CD4-positive, alpha-beta T cell treated with Interferon alpha-2 for 1 hour (primary cell): ENCODE results near the gene MYO5B.

Experiments
- DNase-seq, 2 donors: peaks; one replicate each; pipeline ENCODE4 v3.0.0-alpha.2; 2020 to 2022

Gene MYO5B

DNA sequence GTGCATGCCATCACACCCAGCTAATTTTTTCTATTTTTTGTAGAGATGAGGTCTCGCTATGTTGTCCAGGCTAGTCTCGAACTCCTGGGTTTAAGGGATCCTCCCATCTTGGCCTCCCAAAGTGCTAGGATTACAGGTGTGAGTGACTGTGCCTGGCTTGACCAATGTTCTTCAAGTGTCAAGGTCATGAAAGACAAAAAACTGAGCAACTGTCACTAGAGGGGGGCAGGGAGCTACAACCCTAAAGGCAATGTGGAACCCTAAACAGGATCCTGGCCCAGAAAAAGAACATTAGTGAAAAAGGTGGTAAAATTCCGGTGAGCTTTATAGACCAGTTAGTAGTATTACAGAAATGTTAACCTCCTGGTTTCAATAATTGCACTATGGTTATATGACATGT is 7.3 kb downstream of the MYO5B start:
- DNase-seq, result no peak

DNA sequence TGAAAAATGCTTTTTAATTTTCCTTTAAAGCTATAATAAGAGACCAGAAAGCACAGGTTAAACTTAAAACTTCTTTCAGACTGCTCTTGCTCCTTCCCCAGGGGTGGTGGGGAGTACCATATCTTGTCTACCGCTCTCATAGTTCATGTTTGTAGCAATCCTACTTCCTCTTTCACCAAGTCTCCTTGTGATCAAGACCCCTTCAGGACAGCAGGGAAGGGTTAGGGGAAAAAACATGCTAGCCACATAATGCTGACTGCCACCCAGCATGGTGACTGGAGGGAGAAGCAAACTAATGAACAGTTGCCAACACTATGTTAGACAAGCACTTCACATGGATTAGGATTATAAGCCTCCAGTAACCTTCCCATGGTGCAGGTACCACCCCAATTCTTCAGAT is 8.6 kb downstream of the MYO5B start:
- DNase-seq, result no peak

DNA sequence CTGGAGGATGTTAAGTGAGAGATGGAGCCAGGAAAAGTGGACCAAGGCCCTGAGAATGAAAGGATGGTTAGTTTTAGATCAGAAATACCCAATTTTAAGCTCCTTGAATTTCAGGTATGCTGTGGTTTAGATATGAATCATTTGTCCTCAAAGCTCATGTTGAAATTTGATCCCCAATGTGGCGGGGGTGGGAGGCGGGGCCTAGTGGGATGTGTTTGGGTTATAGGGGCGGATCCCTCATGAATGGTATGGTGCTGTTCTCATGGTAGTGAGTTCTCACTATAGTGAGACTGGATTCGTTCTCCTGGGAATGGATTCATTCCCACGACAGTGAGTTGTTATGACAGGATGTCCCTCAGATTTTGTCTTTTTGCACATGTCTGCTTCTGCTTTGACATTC is 11.4 kb downstream of the MYO5B start:
- DNase-seq, result no peak

DNA sequence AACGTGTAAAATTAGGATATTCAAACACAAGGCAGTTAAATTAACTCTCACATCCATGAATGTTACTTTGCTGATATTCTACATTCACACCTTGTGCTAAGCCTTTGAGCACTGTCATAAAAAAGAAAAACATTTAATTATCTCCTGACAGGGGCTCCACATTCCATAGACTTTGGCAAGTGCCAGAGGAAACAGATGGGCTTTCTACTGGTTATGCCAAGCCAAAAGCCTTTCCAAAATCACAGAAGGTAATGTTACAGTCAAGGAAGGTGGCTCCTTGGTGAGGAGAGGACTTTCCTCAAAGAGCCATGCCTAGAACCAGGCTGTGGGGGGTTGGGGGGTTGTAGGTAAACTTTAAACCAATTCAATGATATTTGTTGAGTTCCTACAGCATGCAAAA is 12.4 kb downstream of the MYO5B start:
- DNase-seq, result no peak

DNA sequence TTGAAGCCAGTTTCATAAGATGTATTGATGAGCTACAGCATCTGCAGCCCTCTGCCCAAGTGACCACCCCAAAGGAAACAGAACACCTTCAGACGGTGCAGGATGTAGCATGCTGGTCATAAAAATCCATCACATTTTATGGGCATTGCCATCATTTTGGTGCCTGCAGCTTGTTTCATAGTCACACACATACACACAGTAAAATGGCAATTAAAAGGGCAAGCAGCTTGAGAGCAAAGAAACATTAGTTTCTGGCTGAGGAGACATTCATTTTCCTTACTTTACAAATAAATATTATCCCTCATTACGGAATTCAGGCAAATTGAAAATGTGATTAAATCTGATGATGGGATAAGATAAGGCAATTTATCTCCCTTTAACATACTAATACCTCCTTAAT is 13.4 kb downstream of the MYO5B start:
- DNase-seq, result no peak

DNA sequence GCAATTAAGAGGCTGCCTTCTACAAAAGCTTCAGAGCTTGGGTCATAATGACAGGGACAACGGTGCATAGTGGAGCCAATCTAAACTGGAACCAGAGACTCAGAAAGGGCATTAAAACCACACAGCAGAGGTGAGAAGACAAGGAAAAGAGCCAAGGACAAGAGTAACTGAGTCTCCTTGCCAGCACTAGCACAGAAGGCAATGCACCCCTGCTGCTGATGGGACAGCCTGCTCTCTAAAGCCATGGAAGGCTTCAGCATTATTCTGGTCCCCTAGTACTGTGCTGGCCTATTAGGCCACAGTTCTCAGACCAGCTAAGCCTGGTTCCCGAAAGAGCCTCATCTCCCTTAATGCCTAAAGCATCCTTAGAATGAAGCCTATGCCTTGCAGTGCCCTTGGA is 15.5 kb downstream of the MYO5B start:
- DNase-seq, result no peak

DNA sequence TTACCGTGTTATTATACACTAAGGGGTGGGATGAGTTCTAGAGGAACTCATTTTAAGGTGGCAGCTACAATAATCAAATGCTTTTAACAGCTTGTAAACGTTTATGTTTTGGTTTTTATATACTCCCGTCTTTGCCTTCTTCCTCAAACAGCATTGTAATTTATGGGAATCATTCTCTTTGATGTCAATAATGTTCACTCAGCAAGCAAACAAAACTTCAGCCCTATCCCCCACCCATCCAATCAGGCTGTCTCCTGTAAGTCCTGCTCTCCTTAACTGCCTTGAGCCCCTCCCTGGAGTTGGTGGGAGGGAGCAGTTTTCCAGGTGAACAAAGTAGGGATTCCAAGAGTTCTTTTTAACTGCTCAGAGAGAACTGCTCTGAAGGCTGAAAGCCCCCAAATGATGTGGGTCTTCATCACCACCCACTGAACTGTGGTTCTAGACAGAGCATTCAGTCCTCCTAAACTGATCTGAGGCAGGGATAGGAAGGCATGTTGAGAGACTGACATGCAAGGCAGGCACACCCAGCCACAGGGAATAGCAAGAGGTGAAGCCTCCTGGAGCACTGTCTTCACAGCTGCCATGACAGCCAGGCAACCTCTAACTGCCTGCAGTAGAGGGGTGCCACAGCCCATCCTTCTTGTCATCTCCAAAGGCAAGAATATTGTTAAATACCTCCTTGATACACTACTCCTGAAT is 17.5 kb downstream of the MYO5B start:
- DNase-seq, result no peak

DNA sequence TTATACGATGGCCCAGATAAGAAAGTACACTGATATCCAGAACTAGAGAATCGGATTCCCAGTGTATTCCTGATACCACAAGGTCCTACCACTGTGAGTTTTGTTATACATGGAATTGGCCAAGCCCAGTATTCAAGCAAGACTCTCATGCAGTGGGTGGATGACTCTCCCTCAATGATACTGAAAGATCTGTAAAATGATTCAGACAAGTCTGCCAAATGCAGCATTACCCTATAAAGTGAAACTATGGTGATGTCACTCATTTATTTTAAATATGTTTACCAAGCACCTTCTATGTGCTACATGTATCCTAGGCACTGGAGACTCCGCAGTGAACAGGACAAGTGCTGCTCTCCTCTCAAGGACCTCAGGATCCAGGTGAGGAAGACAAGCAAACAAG is 22.6 kb downstream of the MYO5B start:
- DNase-seq, result no peak

DNA sequence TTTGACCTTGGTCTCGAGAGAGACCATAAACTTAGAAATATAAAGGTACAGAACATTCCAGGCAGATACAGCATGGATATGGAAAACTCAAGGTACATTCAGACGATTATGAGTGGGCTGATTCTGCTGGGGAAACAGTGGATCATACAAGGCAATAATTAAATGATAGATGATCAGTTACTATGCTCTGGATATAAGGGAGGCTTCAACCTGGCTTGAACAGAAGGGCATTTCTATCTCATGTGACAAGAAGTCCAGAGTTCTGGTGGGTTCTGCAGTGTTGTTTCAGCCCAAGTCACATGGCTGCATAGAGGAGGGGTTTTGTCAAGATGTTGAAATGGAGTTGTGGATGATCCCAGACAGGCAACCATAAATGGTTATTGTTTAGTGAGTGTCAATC is 23.5 kb downstream of the MYO5B start:
- DNase-seq, result no peak

DNA sequence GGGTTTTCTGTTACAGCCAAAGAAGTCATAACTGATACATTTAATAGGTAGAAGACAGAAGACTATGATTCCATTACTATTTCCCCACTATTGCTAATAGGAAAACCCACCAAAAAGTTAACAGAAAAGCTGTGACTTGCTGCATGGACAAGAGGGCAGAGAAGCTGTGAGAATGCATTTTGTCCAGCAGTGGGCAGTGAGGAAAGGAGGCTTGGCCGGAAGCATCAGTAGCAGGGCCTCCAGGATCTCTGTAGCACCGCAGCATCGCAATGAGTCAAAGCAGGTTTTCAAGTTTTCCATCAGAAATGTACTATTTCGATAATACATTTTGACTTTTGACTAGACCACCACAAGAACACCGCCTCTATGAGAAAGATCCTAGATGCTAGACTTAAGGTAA is 24.9 kb downstream of the MYO5B start:
- DNase-seq, result no peak

DNA sequence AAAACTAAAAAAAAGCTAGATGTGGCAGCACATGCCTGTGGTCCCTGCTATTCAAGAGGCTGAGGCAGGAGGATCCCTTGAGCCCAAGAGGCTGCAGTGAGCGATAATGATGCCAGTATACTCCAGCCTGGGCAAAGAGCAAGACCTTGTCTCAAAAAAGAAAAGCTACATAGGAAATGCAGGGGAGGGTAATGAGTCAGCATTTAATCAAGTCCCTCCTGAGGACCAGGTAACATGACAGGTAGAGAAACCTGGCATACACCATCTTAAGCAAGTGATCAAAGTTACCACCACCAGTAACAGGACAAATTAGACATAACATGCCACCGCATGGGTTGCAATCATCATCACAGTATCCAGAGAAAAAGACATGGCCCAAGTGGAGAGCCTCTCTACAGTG is 25.8 kb downstream of the MYO5B start:
- DNase-seq, result no peak

DNA sequence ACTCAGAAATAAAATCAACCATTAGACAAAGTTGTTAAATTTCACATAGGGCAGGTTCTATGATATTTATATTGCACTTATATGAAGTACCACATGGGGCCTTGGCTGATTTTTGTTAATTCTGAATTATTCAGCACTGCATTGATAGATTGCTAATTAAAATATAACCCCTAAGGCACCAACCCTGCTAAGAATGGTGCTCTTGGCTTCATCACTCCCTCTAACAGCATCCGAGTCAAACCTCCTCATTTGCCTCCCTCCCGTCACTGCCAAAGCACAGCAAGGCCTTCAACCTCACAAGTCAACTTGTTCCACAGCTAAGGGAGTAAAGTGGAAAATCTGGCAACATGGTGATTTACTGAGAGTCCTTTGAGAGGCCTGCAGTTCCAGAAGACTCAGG is 27.0 kb downstream of the MYO5B start:
- DNase-seq, result no peak

DNA sequence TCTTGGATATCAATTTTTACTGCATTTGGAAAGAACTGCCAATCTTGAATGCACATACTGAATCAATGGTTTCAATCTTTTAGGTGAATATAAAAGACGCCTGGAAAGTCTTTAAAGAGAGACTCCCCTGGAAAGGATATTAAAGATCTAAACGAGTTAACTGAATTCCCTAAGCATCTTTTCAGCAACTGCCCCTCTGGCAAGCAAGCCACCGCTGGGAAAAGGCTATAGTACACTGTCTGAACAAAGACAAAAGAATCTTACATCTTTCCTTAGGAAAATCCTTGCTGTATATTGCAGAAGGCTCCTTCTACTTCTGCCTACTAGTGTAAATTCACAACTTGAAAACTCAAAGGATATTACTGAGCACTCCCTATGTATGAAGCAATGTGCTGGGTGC is 28.0 kb downstream of the MYO5B start:
- DNase-seq, result no peak

DNA sequence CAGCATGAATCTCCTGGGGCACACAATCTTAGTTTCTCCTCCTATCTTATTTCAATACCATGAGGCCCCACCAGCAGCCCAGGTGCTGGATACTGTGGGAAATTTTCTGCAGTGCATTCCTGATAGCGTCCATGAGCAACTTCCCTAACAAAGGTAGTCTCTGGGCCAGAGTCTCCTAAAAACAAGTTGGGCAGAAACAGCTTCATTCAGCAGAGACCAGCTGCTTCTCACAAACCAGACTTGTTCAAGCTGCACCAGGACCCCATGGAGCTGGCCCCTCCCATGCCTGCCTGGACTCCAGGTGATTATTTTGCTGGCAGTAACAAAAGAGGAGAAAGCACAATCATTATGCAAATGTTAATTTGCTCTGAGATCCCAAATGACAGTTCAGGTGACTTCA is 31.4 kb downstream of the MYO5B start:
- no peak for DNase-seq

DNA sequence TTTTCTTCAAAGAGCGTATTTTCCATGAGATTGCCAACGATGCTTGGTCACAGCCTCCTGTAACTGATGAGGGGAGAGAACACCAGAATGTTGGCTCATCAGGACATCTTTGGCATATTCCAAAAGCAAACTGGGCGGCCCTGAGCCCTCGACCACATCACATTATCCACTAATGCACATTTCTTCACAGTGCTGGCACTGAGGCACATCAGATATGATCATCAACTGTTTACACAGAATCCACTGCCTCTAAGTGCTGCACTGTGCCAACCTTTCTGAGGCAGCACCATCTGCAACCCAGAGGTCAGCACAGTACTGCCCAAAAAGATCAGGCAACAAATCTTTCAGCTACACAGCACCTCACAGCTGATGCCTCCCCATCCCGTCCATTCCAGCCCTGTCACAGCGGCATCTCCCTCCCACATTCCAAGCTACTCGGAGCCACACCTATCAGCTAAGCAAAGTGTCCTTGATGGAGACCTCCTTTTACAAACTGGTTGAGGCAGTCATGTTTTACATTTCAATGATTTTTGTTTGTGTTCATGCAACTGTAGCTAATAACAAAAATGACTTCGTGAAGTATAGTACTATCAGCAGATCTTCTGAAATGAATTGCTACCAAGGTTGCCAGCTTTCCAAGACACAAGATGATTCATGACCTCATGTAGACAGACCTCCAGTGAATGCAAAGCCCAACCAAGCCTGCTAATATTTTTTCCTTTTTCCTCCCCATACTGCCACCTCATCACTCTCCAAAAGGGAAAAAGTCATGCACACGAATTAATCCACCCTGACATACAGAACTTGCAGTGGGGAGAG is 32.3 kb downstream of the MYO5B start:
- DNase-seq, result no peak

DNA sequence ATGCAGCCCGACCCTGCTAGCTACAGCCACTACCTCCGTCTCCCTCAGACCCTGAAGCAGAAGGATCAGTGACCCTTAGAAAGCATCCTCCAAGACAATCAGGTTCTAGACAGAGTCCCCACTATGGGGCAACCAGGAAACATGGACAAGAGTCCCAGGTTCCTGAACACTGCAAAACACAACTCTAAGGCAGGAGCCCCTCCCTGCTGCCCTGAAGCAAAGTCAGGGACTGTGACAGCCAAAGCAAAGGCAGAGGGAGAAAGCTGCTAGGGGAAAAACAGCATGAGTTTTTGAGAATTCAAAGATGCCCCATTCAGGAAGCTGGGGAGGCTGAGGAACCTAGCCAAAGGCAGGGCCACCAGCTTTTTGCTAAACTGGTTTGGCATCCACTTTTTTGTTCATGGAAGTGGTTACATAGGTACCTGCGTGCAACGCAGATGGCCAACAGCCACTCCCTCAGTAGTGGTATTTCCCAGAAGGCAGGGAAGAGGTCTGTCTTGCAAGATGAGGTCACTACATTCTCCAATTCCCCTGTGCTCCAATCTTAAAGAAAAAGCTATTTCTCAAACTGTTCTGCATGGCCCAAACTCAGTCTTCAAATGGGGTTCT is 33.2 kb downstream of the MYO5B start:
- DNase-seq, result no peak

DNA sequence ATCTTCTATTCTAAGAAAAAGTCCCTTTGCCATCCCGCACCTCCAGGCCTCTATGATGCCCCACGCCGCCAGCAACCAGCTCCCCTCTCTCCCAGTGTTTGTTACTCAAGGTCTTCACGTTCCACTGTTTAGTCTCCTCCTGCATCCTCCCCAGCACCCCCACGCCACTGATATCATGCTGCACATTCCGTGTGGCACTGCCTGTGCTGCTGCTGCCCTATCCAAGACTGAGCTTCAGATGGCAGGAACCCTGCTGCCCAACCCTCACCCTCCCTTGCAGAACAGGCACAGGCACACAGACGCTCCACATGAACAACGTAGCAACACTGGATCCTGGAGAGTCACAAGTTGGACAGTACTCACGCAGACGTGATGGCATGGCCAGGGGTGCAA is 35.3 kb downstream of the MYO5B start:
- DNase-seq, result no peak

DNA sequence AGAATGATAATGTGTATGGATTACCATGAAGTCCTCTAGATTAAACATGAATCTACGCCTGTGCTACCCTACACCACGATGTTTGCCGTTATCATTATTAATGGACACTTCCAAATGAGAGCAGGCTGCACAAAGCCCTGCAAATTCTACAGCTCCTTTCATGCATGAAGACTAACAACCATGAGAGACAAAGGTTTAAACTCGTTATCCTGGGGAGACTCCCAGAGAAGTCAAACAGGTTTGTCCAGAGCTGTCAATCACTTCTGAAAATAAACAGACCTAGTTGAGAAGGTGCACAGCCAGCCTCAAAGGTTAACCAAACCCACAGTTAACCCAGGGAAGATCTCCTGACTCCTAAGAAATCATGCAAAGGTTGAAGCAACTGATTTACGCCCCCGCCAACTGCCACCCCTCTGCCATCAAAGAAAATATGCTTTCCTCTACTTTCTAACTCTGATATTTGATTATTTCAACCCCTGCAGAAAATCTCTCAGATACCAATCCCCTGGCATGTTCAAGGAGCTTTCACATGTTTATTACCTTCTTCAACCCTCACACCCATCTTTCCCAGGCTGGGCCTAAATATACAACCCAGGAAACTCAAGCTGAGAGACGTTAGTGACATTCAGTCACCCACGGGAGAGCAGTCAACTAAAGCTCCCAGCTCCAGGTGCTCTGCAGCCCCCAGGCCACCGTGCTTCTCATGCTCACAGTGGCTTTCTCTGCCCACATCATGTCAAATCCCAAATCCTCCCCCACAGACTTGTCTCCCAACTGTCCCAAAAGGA is 35.9 kb downstream of the MYO5B start:
- no peak for DNase-seq

DNA sequence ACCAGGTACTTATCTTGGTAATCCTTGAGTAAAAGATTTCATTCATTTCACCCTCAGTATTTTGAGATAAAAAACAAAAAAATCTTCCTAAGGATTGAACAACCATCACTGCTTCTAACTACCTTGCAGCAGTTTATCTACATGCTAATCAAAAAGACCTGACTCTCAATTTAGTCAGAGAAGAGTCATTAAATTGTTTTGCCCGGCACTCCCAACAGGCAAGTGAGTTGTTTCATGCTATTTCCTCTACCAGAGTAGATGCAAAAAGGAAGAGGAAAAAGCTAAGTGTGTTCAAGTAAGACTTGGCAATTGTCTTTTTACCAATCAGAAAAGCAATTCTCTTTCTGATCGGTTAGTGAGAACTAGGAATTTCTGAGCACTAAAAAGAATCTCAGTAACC is 39.5 kb downstream of the MYO5B start:
- DNase-seq, result no peak

DNA sequence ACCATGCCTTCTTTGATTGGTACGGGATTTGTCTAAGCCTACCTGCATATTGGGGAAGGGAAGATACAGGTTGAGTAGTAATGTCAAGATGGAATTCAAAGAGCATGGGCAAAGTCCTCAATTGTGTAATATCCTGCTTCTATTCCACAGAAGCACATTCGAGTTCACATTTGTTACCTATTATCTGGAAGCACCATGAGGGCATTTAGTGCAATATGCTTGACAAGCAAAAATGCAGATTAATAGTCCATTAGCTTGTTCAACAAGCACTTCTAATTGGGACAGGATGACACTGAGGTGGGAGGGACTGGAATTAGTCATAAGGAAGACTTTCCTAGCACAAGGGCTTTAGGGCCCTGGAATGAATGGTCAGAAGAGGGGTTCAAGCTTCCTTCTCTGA is 40.5 kb downstream of the MYO5B start:
- no peak for DNase-seq

DNA sequence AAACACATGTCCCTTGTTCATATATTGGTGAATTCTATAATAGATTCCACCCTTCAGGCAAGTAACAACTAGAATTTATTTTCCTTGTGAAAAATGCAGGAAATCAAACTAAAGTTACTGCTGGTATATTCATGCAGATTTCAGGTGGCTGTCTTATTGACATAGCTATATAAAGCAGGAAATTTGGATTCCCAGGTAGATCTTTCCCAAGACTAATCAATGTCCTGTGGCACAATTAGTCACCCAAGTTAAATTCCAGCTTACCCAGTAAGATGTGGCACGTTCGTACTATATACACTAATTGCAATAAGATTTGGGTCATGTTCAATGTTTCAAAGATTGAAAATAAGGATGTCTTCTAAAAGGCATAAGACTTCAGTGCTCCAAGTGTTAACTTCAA is 42.0 kb downstream of the MYO5B start:
- DNase-seq, result no peak

DNA sequence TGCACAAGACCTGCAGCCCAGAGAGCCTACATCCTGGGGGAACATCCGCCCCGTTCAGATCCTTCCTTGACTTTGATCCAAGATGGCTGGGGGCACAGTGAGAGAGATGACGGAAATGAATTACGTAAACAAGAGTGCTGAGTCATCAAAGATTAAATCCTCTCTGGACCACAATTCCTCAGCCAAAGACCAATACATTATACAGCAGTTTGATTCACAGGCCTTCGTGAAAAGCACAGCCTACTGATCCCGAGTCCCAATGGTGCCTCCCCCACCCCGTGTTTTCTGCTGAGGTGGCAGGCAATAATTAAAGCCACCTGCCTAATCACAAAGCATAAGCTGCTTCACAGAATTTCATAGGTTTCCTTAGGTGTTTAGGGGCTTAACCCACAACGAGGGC is 43.0 kb downstream of the MYO5B start:
- no peak for DNase-seq

DNA sequence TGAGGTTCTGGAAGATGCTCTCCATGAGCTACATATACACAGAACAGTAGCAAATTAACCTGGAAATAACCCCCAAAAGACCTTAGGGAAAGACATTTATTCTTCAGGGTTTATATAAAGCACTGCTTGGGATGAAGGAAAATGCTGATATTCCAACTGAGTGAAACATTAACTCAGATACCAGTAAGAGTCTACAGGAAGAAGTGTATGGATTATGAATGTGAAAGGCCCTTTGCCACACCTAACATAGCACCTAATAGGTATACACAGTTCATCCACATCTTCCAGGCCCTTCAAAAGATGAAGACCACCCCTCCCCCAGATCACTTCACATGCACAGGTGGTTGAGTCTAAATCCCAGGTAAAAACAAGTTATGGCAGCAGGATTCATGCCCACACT is 50.4 kb downstream of the MYO5B start:
- DNase-seq, result no peak

DNA sequence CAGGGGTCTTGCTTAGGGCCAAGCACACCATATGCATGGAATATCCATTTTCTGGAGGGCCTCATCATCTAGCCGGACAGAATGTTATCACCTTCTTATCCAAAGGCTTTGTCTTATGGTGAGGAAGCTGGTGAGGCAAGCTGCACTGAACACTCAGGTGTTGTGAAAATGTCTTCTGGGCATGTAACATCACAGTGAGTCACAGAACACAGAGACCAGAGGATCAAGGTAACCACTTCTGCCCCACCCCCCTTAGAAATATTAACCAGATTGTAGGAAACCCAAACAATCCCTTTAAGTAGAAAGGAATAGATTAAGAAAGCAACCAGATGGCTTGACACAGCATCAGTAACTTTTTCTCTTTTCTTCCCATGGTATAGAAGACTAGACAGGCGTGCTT is 51.1 kb downstream of the MYO5B start:
- no peak for DNase-seq
